Measurements from ENCODE around the gene CNTLN. TPM values are rescaled to one million over a fixed set of nuclear protein-coding genes. Genes with fewer than 3 reads are reported as not detected.

The CNTLN gene
- total and polyA plus RNA-seq, 9 of the 15 experiments (the other 6 are each of a cell fraction or from before 2014, with no cell fraction given) = 0.08 TPM; not detected in 8

DNA sequence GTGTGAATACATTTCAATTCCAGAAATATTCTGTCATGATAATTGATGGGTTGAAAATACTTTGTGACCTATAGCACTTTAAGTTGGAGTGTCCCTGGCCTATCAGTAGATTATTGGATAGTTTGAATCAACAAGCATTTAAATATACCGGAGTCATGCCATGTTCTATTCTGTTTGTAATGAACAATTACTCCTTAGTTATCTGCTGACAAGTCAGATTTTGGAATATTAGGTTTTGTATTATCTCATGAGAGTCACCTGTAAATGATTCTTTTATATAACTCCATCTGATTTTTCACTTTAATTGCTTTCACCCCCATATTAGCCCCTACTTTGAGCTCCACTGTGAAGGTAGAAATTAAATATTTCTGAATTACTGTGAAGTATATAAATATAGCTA, 351.6 kb downstream of the CNTLN start:
- no peaks in the 10 kb centered on the region for H3K9me3 ChIP-seq (replicated peaks; ENCODE audit: control insufficient read depth, insufficient read depth, low read depth, low read length)
- no peaks in the 10 kb centered on the region for H3K9me1 ChIP-seq (ENCODE audit: control insufficient read depth, insufficient read depth, low read length)
- POLR2A ChIA-PET = no interaction called here
- no peak overlapping the region for H2AFZ ChIP-seq (ENCODE audit: low read depth, low read length)
- CTCF ChIA-PET (ENCODE audit: low intra/inter-chr PET ratio) = no interaction called here
- intact Hi-C loops (cut with micrococcal nuclease) = no loop called here
- no peak overlapping the region for H3K27ac ChIP-seq (ENCODE audit: extremely low read depth, low read depth, low read length)
- H3K4me3 ChIP-seq = no peak overlapping the region
- FAIRE-seq = no peak
- TF ChIP-seq ETV1 (tag; conservative IDR thresholded peaks at IDR 0.05; ENCODE audit: low read depth) (no peak), MTA3 (IDR thresholded peaks at IDR 0.05; ENCODE audit: borderline replicate concordance) (no peak), MAFG (tag; conservative IDR thresholded peaks at IDR 0.05) (no peak), PCBP2 (IDR thresholded peaks at IDR 0.05; ENCODE audit: low read depth, low read length, poor library complexity, severe bottlenecking) (no peak), TAF1 (IDR thresholded peaks at IDR 0.05; ENCODE audit: control insufficient read depth, extremely low read depth, insufficient read depth, low read length, severe bottlenecking) (no peak), JUNB (CRISPR knock-in tag; conservative IDR thresholded peaks at IDR 0.05) (no peak), PHF8 (IDR thresholded peaks at IDR 0.05; ENCODE audit: borderline replicate concordance, low read length) (no peak), HMG20A (CRISPR knock-in tag; conservative IDR thresholded peaks at IDR 0.05) (no peak), HDAC6 (IDR thresholded peaks at IDR 0.05; ENCODE audit: low read depth, low read length) (no peak), NFE2L1 (tag; IDR thresholded peaks at IDR 0.05; ENCODE audit: borderline replicate concordance, low read depth) (no peak)
- TF ChIP-seq, protein P1, sequence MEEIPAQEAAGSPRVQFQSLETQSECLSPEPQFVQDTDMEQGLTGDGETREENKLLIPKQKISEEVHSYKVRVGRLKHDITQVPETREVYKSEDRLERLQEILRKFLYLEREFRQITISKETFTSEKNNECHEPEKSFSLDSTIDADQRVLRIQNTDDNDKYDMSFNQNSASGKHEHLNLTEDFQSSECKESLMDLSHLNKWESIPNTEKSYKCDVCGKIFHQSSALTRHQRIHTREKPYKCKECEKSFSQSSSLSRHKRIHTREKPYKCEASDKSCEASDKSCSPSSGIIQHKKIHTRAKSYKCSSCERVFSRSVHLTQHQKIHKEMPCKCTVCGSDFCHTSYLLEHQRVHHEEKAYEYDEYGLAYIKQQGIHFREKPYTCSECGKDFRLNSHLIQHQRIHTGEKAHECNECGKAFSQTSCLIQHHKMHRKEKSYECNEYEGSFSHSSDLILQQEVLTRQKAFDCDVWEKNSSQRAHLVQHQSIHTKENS (CRISPR knock-in tag; IDR thresholded peaks at IDR 0.05) = no peak
- TF ChIP-seq, protein P2, sequence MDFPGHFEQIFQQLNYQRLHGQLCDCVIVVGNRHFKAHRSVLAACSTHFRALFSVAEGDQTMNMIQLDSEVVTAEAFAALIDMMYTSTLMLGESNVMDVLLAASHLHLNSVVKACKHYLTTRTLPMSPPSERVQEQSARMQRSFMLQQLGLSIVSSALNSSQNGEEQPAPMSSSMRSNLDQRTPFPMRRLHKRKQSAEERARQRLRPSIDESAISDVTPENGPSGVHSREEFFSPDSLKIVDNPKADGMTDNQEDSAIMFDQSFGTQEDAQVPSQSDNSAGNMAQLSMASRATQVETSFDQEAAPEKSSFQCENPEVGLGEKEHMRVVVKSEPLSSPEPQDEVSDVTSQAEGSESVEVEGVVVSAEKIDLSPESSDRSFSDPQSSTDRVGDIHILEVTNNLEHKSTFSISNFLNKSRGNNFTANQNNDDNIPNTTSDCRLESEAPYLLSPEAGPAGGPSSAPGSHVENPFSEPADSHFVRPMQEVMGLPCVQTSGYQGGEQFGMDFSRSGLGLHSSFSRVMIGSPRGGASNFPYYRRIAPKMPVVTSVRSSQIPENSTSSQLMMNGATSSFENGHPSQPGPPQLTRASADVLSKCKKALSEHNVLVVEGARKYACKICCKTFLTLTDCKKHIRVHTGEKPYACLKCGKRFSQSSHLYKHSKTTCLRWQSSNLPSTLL (IDR thresholded peaks at IDR 0.05) = no peak
- TF ChIP-seq, protein P3, sequence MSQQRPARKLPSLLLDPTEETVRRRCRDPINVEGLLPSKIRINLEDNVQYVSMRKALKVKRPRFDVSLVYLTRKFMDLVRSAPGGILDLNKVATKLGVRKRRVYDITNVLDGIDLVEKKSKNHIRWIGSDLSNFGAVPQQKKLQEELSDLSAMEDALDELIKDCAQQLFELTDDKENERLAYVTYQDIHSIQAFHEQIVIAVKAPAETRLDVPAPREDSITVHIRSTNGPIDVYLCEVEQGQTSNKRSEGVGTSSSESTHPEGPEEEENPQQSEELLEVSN (IDR thresholded peaks at IDR 0.05; ENCODE audit: borderline replicate concordance in 1 of 2, extremely low read depth in 1 of 2, insufficient read depth in 1 of 2, insufficient read length in 1 of 2, low read depth in 1 of 2, low read length in 1 of 2, poor library complexity in 1 of 2, severe bottlenecking in 1 of 2) = no peak
- H3K4me1 ChIP-seq (replicated peaks in 1 of 2; ENCODE audit: control insufficient read depth in 2 of 2, insufficient read depth in 2 of 2, low read length in 2 of 2) = no peaks in the 10 kb centered on the region
- 0% methylated on average over 1 of the region's 1 CpG for WGBS (ENCODE audit: insufficient coverage, low coverage, missing lambda C conversion rate)
- no peak overlapping the region for H3K9ac ChIP-seq (ENCODE audit: insufficient read depth in 1 of 2, low read depth in 2 of 2, low read length in 2 of 2)
- H3K79me2 ChIP-seq (ENCODE audit: control insufficient read depth, insufficient read depth, low read length) = no peaks in the 10 kb centered on the region
- in situ Hi-C loops (cut with MboI) = no loop called here
- no peaks in the 10 kb centered on the region for H3K27me3 ChIP-seq (ENCODE audit: control insufficient read depth in 2 of 2, insufficient read depth in 2 of 2, low read length in 2 of 2)
- no peak overlapping the region for H3K4me2 ChIP-seq (ENCODE audit: insufficient read depth, low read length)
- ATAC-seq = no peak
- H4K20me1 ChIP-seq (replicated peaks; ENCODE audit: control insufficient read depth, insufficient read depth, low read length) = no peaks in the 10 kb centered on the region
- DNase-seq (ENCODE audit: extremely low read depth in 1 of 4, low spot score in 3 of 4) = no peak
- no peaks in the 10 kb centered on the region for H3K36me3 ChIP-seq (ENCODE audit: control insufficient read depth, insufficient read depth, low read length)
- no TSS peak for BruUV-seq (replicated peaks)
